ENCODE measurements around the gene MCCD1. TPM values are rescaled to one million over a fixed set of nuclear protein-coding genes. Genes with fewer than 3 reads are reported as not detected.
"Not testable (repeated sequence)": the region's sequence is repeated elsewhere in the genome, so short reads cannot be mapped to it uniquely, and the experiment has no call there.

MCCD1 gene
- polyA plus RNA-seq, 2 of the 4 experiments (the other 2 are of a cell fraction), result not detected

- Histone ChIP-seq H3K27ac (no peak overlapping the region), H3K4me3 (no peak overlapping the region), H3K4me1 (no peaks in the 10 kb centered on the region), H3K9me3 (no peaks in the 10 kb centered on the region), H3K4me2 (no peak overlapping the region)
- POLR2A ChIA-PET, result no interaction called here
- TF ChIP-seq NFE2L2 (conservative IDR thresholded peaks at IDR 0.05; ENCODE audit: low read length) (no peak), MAX (IDR thresholded peaks at IDR 0.05) (no peak), RAD21 (conservative IDR thresholded peaks at IDR 0.05 in 1 of 2, IDR thresholded peaks at IDR 0.05 in 1 of 2) (no peak), PBX3 (IDR thresholded peaks at IDR 0.05) (no peak), RCOR1 (IDR thresholded peaks at IDR 0.05; ENCODE audit: low read depth, low read length) (no peak), FOSL2 (IDR thresholded peaks at IDR 0.05) (no peak), FOSL2 (CRISPR knock-in tag; IDR thresholded peaks at IDR 0.05) (no peak)
- CTCF ChIA-PET, result interaction anchor here (0.7 kb wide), 1 partner anchor 9 kb away, joined by 3 read pairs; no protein-coding TSS in a partner anchor
- FAIRE-seq, result no peak
- no peak for ATAC-seq
- no peak for DNase-seq (ENCODE audit: low read depth in 1 of 2, low spot score in 1 of 2)
Measured at GRCh38 chr6:31502586-31502985, 26.2 kb upstream of the MCCD1 start.

- H3K4me2 ChIP-seq; ATAC-seq; H3K4me3 ChIP-seq; POLR2A ChIA-PET; CTCF ChIA-PET; H3K9me3 ChIP-seq; DNase-seq (ENCODE audit: low read depth in 1 of 2, low spot score in 1 of 2); H3K4me1 ChIP-seq; H3K27ac ChIP-seq; FAIRE-seq: not testable (repeated sequence)
- WGBS (ENCODE audit: missing lambda C conversion rate), result no CpG with 5 or more reads among the region's 2 CpGs
Measured at GRCh38 chr6:31509036-31509435, 19.7 kb upstream of the MCCD1 start.

- WGBS (ENCODE audit: missing lambda C conversion rate), result 61% methylated on average over 4 of the region's 4 CpGs
- no peak overlapping the region for H3K27ac ChIP-seq
- H3K9me3 ChIP-seq, result no peaks in the 10 kb centered on the region
- no peaks in the 10 kb centered on the region for H3K4me1 ChIP-seq
- no peak for ATAC-seq
- no peak for DNase-seq (ENCODE audit: low read depth in 1 of 2, low spot score in 1 of 2)
- no peak overlapping the region for H3K4me3 ChIP-seq
- no peak overlapping the region for H3K4me2 ChIP-seq
- CTCF ChIA-PET, result interaction anchor here (1.9 kb wide), 1 partner anchor 88 kb away, joined by 4 read pairs; no protein-coding TSS in a partner anchor
- TF ChIP-seq BCL3 (IDR thresholded peaks at IDR 0.05) (no peak), RAD21 (conservative IDR thresholded peaks at IDR 0.05 in 1 of 2, IDR thresholded peaks at IDR 0.05 in 1 of 2) (no peak), HOXA7 (CRISPR knock-in tag; IDR thresholded peaks at IDR 0.05) (no peak), ELK1 (IDR thresholded peaks at IDR 0.05; ENCODE audit: low read depth, low read length) (no peak), BHLHE40 (IDR thresholded peaks at IDR 0.05; ENCODE audit: low read depth, low read length) (no peak), CTCF (IDR thresholded peaks at IDR 0.05) (no peak), RNF2 (IDR thresholded peaks at IDR 0.05; ENCODE audit: borderline replicate concordance, low read depth) (no peak), PBX3 (IDR thresholded peaks at IDR 0.05) (no peak), CEBPB (IDR thresholded peaks at IDR 0.05) (no peak), CBX8 (IDR thresholded peaks at IDR 0.05) (no peak), E2F6 (IDR thresholded peaks at IDR 0.05; ENCODE audit: borderline replicate concordance, low read depth) (no peak), MAZ (IDR thresholded peaks at IDR 0.05; ENCODE audit: borderline replicate concordance, low read depth, low read length) (no peak), HES2 (IDR thresholded peaks at IDR 0.05) (no peak), JUN (IDR thresholded peaks at IDR 0.05) (no peak)
- FAIRE-seq, result no peak
- POLR2A ChIA-PET, result no interaction called here
Measured at GRCh38 chr6:31510007-31510406, 18.8 kb upstream of the MCCD1 start.

Measured in A549 (cell line).